GM10266 (cell line): ENCODE results near the gene PLEKHM2.

Experiments used
- DNase-seq: peaks from one replicate; pipeline ENCODE4 v3.0.0; 2012; ENCODE audit errors: extremely low spot score
- TF ChIP-seq, protein P1 (sequence below): IDR thresholded peaks from 2 replicates; pipeline ENCODE4 v1.5.1; 2012; ENCODE audit warnings: mild to moderate bottlenecking, low read depth; ENCODE audit not compliant: control insufficient read depth, insufficient read depth; ENCODE audit errors: missing control alignments

Gene PLEKHM2

DNA sequence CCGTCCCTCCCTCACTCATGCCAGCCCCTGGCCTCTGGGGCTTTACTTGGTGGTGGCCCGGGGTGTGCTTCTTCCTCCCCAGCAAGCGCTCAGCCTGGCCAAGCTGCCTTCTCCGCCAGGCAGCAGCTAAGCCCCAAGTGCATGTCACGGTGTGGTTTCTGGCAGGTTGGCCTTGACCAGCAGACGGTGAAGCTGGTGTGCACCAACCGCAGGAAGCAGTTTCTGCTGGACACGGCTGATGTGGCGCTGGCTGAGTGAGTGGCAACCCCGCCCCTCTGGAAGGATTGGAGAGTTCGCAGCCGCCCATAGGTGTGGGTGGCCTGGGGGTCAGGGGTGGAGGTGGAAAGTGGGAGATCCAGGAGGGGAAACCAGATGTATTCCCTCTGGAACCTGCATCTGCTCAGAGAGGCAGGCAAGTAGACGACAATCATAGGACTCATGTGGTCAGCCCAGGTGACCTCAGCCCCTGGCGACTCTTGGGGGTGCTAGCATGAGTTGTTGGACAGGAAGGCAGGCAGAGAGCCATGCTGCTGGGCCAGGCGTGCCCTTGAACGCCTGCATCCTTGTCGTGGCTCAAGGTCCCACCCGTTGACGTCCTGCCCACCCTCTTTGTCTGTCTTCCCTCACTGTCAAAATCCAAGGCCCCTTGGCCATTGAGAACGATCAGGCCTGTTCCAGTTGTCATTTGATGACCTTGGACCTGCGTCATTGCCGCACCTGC is 45.0 kb downstream of the PLEKHM2 start:
- TF ChIP-seq, protein P1, sequence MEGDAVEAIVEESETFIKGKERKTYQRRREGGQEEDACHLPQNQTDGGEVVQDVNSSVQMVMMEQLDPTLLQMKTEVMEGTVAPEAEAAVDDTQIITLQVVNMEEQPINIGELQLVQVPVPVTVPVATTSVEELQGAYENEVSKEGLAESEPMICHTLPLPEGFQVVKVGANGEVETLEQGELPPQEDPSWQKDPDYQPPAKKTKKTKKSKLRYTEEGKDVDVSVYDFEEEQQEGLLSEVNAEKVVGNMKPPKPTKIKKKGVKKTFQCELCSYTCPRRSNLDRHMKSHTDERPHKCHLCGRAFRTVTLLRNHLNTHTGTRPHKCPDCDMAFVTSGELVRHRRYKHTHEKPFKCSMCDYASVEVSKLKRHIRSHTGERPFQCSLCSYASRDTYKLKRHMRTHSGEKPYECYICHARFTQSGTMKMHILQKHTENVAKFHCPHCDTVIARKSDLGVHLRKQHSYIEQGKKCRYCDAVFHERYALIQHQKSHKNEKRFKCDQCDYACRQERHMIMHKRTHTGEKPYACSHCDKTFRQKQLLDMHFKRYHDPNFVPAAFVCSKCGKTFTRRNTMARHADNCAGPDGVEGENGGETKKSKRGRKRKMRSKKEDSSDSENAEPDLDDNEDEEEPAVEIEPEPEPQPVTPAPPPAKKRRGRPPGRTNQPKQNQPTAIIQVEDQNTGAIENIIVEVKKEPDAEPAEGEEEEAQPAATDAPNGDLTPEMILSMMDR, result no peak
- no peak for DNase-seq

- DNase-seq, result no peak
- TF ChIP-seq, protein P1, result no peak
These were observed 46.3 kb downstream of the PLEKHM2 start for GRCh38 chr1:15730423-15730822.

DNA sequence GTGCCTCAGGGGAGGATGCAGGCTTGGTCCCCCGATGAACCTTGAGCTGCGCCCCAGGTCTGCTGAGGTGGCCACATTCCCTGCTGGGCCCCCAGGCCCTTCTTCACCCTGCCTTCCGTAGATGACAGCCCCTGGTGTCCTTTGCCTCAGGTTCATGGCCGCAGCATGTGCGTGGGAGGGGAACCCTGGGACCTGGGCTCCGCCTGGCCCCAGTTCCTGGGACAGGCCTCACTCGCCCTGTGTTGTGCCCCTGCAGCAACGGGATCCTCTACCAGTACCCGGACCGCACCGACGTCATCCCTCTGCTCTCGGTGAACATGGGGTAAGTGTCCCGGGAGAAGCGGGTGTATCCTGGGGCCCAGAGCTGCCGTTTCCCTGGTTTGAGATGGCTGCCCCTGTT is 46.8 kb downstream of the PLEKHM2 start:
- DNase-seq, result no peak
- TF ChIP-seq, protein P1, result no peak

GRCh38 chr1:15731735-15732685 is 47.9 kb downstream of the PLEKHM2 start:
- no peak for DNase-seq

DNA sequence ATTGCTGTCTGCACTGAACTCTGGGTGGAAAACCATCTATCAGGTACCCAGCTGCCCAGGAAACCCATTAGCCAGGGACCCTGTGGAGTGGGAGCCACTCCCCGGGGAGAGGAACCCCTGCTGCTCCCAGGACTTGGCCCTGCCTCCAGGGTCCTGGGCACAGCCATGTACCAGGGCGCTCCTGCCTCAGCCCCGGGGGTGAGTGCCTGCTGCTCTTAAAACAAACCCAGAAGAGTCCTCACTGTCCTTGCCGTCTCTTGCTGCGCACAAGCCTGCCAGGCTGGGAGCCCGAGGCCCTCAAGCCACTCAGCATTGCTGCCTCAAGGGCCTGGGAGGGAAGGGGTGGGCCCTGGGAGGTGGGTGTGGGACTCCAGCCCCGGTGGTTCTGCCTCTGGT is 48.6 kb downstream of the PLEKHM2 start:
- TF ChIP-seq, protein P1, result no peak
- DNase-seq, result no peak

More at GRCh38 chr1:15731735-15732685, 47.9 kb downstream of the PLEKHM2 start:
- TF ChIP-seq, protein P1, result no peak

DNA sequence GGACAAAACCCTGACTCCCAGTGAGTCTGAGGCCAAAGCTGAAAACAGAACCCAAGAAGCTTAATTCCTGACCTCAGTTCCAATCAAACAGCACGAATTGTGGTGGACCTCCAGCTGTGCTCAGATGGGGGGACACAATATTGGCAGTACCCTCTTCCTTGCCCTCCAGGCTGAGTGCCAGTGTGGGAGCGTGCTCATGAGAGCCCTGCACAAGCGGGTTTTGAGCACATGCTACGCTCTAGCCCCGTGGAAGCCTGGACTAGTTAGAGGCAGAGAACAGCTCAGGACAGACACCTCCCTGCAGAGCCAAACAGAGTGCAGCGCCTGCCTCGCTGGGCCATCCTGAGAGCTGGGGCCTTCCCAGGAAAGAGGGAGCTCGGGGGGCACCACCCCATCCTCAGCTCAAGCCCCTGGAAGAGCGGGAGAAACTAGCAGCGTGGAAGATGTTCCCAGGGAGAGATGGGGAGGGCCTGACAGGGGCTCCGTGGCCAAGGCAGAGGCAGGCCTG is 49.2 kb downstream of the PLEKHM2 start:
- no peak for DNase-seq
- TF ChIP-seq, protein P1, result no peak

- DNase-seq, result no peak
- TF ChIP-seq, protein P1, result no peak
These were observed 49.7 kb downstream of the PLEKHM2 start for GRCh38 chr1:15733726-15734226.
